GM10248 (cell line): ENCODE data around the gene SLC18A2.

ENCODE experiments used
- CTCF ChIA-PET: fragments of 300-600 bp; sonication (Branson Sonifier 250); formaldehyde crosslinking; extraction: SDS; loops from one replicate; lab custom pipeline; 2021; ENCODE audit warnings: antibody characterized with exemption; lab: Yijun Ruan, JAX
- POLR2A ChIA-PET: fragments of 350-650 bp; sonication (Branson Sonifier 250); formaldehyde crosslinking; extraction: SDS; loops from one replicate; lab custom pipeline; 2020; ENCODE audit warnings: antibody characterized with exemption; lab: Yijun Ruan, JAX
- DNase-seq: peaks from one replicate; pipeline ENCODE4 v3.0.0; 2012; ENCODE audit errors: extremely low spot score
- CTCF ChIP-seq: IDR thresholded peaks from 2 replicates; pipeline ENCODE4 v1.5.1; 2012; ENCODE audit warnings: mild to moderate bottlenecking, low read depth; ENCODE audit errors: extremely low read depth, missing control alignments, control extremely low read depth

Gene SLC18A2

GRCh38 chr10:117266812-117267211 lies 25.9 kb downstream of the SLC18A2 start:
- ChIA-PET POLR2A (no interaction called here), CTCF (interaction anchor here (1.1 to 1.8 kb wide), 3 partner anchors 9 to 52 kb away, joined by 3 to 4 read pairs (median 4); no protein-coding TSS in a partner anchor)
- no peak for TF ChIP-seq CTCF
- no peak for DNase-seq

DNA sequence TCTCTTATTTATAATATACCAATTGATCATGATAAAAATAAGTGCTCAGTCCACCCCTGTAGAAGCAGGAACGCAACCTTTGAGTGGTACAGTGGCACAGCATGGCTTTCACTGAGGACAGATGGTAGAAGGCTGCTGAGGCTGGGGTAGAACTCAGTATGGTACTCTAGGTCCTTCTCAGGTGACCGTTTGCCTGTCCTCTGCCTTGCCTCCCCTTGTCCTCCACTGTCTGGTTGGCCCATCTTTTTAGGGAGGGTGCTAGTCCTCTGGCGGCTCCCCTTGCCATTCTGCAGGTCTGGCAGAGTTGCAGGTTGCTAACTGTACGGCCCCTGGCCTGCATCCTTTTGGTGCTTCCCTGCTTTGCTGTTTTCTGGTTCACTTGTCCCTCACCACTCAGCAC lies 27.3 kb downstream of the SLC18A2 start:
- TF ChIP-seq CTCF = no peak
- DNase-seq = no peak
- POLR2A ChIA-PET = no interaction called here
- CTCF ChIA-PET = interaction anchor here (1.8 kb wide), 1 partner anchor 8 kb away, joined by 4 read pairs; no protein-coding TSS in a partner anchor

- TF ChIP-seq CTCF = no peak
- no peak for DNase-seq
- ChIA-PET POLR2A (no interaction called here), CTCF (no interaction called here)
These were observed 28.0 kb downstream of the SLC18A2 start for GRCh38 chr10:117268907-117269306.

GRCh38 chr10:117271427-117271826 lies 30.5 kb downstream of the SLC18A2 start:
- CTCF ChIA-PET = no interaction called here
- POLR2A ChIA-PET = no interaction called here
- TF ChIP-seq CTCF = no peak
- no peak for DNase-seq

GRCh38 chr10:117272195-117273076 lies 31.5 kb downstream of the SLC18A2 start:
- ChIA-PET CTCF (interaction anchor here (0.6 to 1.4 kb wide), 2 partner anchors 11 to 141 kb away, joined by 3 read pairs; no protein-coding TSS in a partner anchor), POLR2A (no interaction called here)
- no peak for DNase-seq
- TF ChIP-seq CTCF = no peak

DNA sequence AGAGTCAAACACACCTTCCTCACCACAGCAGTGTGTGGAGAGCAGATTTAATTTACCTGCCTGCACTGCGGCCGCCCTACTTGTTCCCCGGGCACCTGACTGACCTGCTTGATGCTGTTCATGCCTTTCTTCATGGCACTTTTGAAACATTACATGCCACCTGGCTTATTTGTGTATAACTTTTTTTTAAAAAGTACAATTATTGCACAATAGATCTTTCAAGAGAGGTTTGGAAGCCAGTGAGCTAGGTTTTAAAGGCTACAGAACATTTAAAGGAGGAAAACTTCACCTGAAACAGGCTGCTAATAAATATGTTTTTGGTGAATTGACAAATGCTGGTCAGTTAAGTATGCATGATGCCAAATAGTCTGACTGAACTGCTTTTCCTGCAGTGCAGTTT lies 33.1 kb downstream of the SLC18A2 start:
- no peak for DNase-seq
- no peak for TF ChIP-seq CTCF
- POLR2A ChIA-PET = no interaction called here
- CTCF ChIA-PET = interaction anchor here (1.1 to 1.4 kb wide), 3 partner anchors 11 to 14 kb away, joined by 3 read pairs; no protein-coding TSS in a partner anchor
